ENCODE data around the gene TMCC1. TPM values are rescaled to one million over a fixed set of nuclear protein-coding genes. Genes with fewer than 3 reads are reported as not detected.

TMCC1 gene
- total and polyA plus RNA-seq, 10 of the 15 experiments (the other 5 are each of a cell fraction or from before 2014, with no cell fraction given) = 2.3 to 21.1 (median 8.4) TPM

DNA sequence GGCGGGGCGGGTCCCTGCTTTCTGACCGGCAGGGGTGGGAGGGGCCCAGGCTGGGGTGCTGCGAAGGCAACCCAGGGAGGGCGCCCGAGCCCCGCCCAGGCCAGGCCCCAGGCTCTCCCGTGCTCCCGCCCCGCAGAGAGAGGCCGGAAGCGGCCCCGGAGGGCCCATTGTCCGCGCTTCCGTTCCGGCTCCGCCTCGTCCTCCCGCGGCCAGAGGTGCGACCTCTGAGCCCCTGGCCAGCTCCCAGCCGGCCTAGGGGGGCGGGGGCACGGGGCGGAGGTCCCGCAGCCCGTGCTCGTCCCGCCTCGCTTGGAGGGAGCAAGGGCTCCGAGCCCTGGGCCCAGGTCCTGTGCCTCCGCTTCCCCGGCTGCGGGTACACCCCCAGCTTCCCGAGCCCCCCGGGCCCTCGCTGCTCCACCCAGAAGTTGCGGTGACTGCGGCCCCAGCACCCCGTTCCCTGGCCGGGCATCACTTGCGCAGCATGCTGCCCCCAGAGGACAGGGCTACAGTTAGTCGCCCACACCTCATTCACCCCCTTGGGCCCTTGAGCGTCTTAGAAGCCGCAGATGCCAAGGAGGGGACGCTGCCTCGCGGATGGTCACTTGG lies 266.7 kb downstream of the TMCC1 start (continued):
- TF ChIP-seq CEBPZ (IDR thresholded peaks at IDR 0.05; ENCODE audit: low read depth, low read length) (no peak), PML (IDR thresholded peaks at IDR 0.05; ENCODE audit: low read length) (no peak), CBX3 (IDR thresholded peaks at IDR 0.05; ENCODE audit: borderline replicate concordance, low read depth) (no peak), MYB (IDR thresholded peaks at IDR 0.05; ENCODE audit: borderline replicate concordance, low read depth, low read length) (no peak), ATF7 (IDR thresholded peaks at IDR 0.05; ENCODE audit: low read depth) (no peak), CBX5 (IDR thresholded peaks at IDR 0.05; ENCODE audit: low read depth) (no peak), SUPT20H (IDR thresholded peaks at IDR 0.05; ENCODE audit: borderline replicate concordance, control insufficient read depth, low read depth, low read length) (no peak), MXI1 (IDR thresholded peaks at IDR 0.05; ENCODE audit: low read depth, low read length) (no peak), NR2C1 (IDR thresholded peaks at IDR 0.05) (no peak)
- TF ChIP-seq, protein P1, sequence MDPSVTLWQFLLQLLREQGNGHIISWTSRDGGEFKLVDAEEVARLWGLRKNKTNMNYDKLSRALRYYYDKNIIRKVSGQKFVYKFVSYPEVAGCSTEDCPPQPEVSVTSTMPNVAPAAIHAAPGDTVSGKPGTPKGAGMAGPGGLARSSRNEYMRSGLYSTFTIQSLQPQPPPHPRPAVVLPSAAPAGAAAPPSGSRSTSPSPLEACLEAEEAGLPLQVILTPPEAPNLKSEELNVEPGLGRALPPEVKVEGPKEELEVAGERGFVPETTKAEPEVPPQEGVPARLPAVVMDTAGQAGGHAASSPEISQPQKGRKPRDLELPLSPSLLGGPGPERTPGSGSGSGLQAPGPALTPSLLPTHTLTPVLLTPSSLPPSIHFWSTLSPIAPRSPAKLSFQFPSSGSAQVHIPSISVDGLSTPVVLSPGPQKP (IDR thresholded peaks at IDR 0.05; ENCODE audit: low read depth, low read length) = peak; percentile 42; the same call in 1 of the 2 replicates
- TF ChIP-seq, protein P2, sequence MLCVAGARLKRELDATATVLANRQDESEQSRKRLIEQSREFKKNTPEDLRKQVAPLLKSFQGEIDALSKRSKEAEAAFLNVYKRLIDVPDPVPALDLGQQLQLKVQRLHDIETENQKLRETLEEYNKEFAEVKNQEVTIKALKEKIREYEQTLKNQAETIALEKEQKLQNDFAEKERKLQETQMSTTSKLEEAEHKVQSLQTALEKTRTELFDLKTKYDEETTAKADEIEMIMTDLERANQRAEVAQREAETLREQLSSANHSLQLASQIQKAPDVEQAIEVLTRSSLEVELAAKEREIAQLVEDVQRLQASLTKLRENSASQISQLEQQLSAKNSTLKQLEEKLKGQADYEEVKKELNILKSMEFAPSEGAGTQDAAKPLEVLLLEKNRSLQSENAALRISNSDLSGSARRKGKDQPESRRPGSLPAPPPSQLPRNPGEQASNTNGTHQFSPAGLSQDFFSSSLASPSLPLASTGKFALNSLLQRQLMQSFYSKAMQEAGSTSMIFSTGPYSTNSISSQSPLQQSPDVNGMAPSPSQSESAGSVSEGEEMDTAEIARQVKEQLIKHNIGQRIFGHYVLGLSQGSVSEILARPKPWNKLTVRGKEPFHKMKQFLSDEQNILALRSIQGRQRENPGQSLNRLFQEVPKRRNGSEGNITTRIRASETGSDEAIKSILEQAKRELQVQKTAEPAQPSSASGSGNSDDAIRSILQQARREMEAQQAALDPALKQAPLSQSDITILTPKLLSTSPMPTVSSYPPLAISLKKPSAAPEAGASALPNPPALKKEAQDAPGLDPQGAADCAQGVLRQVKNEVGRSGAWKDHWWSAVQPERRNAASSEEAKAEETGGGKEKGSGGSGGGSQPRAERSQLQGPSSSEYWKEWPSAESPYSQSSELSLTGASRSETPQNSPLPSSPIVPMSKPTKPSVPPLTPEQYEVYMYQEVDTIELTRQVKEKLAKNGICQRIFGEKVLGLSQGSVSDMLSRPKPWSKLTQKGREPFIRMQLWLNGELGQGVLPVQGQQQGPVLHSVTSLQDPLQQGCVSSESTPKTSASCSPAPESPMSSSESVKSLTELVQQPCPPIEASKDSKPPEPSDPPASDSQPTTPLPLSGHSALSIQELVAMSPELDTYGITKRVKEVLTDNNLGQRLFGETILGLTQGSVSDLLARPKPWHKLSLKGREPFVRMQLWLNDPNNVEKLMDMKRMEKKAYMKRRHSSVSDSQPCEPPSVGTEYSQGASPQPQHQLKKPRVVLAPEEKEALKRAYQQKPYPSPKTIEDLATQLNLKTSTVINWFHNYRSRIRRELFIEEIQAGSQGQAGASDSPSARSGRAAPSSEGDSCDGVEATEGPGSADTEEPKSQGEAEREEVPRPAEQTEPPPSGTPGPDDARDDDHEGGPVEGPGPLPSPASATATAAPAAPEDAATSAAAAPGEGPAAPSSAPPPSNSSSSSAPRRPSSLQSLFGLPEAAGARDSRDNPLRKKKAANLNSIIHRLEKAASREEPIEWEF (IDR thresholded peaks at IDR 0.05; ENCODE audit: insufficient replicate concordance, low read depth, low read length) = no peak
- TF ChIP-seq, protein P3, sequence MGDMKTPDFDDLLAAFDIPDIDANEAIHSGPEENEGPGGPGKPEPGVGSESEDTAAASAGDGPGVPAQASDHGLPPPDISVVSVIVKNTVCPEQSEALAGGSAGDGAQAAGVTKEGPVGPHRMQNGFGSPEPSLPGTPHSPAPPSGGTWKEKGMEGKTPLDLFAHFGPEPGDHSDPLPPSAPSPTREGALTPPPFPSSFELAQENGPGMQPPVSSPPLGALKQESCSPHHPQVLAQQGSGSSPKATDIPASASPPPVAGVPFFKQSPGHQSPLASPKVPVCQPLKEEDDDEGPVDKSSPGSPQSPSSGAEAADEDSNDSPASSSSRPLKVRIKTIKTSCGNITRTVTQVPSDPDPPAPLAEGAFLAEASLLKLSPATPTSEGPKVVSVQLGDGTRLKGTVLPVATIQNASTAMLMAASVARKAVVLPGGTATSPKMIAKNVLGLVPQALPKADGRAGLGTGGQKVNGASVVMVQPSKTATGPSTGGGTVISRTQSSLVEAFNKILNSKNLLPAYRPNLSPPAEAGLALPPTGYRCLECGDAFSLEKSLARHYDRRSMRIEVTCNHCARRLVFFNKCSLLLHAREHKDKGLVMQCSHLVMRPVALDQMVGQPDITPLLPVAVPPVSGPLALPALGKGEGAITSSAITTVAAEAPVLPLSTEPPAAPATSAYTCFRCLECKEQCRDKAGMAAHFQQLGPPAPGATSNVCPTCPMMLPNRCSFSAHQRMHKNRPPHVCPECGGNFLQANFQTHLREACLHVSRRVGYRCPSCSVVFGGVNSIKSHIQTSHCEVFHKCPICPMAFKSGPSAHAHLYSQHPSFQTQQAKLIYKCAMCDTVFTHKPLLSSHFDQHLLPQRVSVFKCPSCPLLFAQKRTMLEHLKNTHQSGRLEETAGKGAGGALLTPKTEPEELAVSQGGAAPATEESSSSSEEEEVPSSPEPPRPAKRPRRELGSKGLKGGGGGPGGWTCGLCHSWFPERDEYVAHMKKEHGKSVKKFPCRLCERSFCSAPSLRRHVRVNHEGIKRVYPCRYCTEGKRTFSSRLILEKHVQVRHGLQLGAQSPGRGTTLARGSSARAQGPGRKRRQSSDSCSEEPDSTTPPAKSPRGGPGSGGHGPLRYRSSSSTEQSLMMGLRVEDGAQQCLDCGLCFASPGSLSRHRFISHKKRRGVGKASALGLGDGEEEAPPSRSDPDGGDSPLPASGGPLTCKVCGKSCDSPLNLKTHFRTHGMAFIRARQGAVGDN (IDR thresholded peaks at IDR 0.05) = 0 out of 2 replicates have a peak, but pooled peaks have one; percentile 17
- TF ChIP-seq, protein P4, sequence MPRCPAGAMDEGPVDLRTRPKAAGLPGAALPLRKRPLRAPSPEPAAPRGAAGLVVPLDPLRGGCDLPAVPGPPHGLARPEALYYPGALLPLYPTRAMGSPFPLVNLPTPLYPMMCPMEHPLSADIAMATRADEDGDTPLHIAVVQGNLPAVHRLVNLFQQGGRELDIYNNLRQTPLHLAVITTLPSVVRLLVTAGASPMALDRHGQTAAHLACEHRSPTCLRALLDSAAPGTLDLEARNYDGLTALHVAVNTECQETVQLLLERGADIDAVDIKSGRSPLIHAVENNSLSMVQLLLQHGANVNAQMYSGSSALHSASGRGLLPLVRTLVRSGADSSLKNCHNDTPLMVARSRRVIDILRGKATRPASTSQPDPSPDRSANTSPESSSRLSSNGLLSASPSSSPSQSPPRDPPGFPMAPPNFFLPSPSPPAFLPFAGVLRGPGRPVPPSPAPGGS (IDR thresholded peaks at IDR 0.05; ENCODE audit: borderline replicate concordance, insufficient read depth, low read depth, low read length, poor library complexity, severe bottlenecking) = no peak

Data from GM12878 (cell line).